Measurements from ENCODE around the gene CSAG3. TPM values are rescaled to one million over a fixed set of nuclear protein-coding genes. Genes with fewer than 3 reads are reported as not detected.

Gene CSAG3
- total and polyA plus RNA-seq, 2 experiments from 2014 or later: 3.2 TPM; not detected in 1

DNA sequence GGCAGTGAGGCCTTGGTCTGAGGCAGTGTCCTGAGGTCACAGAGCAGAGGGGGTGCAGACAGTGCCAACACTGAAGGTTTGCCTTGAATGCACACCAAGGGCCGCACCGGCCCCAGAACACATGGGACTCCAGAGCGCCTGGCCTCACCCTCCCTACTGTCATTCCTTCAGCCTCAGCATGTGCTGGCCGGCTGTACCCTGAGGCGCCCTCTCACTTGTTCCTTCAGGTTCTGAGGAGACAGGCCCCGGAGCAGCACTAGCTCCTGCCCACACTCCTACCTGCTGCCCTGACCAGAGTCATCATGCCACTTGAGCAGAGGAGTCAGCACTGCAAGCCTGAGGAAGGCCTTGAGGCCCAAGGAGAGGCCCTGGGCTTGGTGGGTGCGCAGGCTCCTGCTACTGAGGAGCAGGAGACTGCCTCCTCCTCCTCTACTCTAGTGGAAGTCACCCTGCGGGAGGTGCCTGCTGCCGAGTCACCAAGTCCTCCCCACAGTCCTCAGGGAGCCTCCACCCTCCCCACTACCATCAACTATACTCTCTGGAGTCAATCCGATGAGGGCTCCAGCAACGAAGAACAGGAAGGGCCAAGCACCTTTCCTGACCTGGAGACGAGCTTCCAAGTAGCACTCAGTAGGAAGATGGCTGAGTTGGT is 23.0 kb upstream of the CSAG3 start:
- Mint-ChIP-seq H3K36me3 (ENCODE audit: low read depth) (no peaks in the 10 kb centered on the region), H3K27me3 (ENCODE audit: insufficient read depth, low read depth, poor library complexity) (no peaks in the 10 kb centered on the region)

More for the DNA sequence above, 23.0 kb upstream of the CSAG3 start:
- no peaks in the 10 kb centered on the region for H3K4me1 ChIP-seq (ENCODE audit: insufficient read depth)
- H3K9me2 ChIP-seq (ENCODE audit: insufficient read depth): no peaks in the 10 kb centered on the region
- DNase-seq (ENCODE audit: low spot score) (no peak), ATAC-seq (no peak)
- H3K36me3 ChIP-seq (ENCODE audit: insufficient read depth): no peaks in the 10 kb centered on the region
- H3F3A ChIP-seq (replicated peaks; ENCODE audit: low read depth): no peaks in the 10 kb centered on the region
- TF ChIP-seq CREB1 (CRISPR knock-in tag; IDR thresholded peaks at IDR 0.05; ENCODE audit: low read depth) (no peak), NANOG (IDR thresholded peaks at IDR 0.05; ENCODE audit: borderline replicate concordance) (no peak), ZNF331 (CRISPR knock-in tag; IDR thresholded peaks at IDR 0.05; ENCODE audit: low read depth) (no peak), POLR2AphosphoS5 (IDR thresholded peaks at IDR 0.05; ENCODE audit: low read depth) (no peak), EZH2 (IDR thresholded peaks at IDR 0.05; ENCODE audit: low read depth, unreplicated experiment) (no peak), ZNF114 (CRISPR knock-in tag; IDR thresholded peaks at IDR 0.05) (no peak), JUNB (IDR thresholded peaks at IDR 0.05; ENCODE audit: unreplicated experiment) (no peak), STAT1 (IDR thresholded peaks at IDR 0.05; ENCODE audit: unreplicated experiment) (no peak)
- TF ChIP-seq, protein P1, sequence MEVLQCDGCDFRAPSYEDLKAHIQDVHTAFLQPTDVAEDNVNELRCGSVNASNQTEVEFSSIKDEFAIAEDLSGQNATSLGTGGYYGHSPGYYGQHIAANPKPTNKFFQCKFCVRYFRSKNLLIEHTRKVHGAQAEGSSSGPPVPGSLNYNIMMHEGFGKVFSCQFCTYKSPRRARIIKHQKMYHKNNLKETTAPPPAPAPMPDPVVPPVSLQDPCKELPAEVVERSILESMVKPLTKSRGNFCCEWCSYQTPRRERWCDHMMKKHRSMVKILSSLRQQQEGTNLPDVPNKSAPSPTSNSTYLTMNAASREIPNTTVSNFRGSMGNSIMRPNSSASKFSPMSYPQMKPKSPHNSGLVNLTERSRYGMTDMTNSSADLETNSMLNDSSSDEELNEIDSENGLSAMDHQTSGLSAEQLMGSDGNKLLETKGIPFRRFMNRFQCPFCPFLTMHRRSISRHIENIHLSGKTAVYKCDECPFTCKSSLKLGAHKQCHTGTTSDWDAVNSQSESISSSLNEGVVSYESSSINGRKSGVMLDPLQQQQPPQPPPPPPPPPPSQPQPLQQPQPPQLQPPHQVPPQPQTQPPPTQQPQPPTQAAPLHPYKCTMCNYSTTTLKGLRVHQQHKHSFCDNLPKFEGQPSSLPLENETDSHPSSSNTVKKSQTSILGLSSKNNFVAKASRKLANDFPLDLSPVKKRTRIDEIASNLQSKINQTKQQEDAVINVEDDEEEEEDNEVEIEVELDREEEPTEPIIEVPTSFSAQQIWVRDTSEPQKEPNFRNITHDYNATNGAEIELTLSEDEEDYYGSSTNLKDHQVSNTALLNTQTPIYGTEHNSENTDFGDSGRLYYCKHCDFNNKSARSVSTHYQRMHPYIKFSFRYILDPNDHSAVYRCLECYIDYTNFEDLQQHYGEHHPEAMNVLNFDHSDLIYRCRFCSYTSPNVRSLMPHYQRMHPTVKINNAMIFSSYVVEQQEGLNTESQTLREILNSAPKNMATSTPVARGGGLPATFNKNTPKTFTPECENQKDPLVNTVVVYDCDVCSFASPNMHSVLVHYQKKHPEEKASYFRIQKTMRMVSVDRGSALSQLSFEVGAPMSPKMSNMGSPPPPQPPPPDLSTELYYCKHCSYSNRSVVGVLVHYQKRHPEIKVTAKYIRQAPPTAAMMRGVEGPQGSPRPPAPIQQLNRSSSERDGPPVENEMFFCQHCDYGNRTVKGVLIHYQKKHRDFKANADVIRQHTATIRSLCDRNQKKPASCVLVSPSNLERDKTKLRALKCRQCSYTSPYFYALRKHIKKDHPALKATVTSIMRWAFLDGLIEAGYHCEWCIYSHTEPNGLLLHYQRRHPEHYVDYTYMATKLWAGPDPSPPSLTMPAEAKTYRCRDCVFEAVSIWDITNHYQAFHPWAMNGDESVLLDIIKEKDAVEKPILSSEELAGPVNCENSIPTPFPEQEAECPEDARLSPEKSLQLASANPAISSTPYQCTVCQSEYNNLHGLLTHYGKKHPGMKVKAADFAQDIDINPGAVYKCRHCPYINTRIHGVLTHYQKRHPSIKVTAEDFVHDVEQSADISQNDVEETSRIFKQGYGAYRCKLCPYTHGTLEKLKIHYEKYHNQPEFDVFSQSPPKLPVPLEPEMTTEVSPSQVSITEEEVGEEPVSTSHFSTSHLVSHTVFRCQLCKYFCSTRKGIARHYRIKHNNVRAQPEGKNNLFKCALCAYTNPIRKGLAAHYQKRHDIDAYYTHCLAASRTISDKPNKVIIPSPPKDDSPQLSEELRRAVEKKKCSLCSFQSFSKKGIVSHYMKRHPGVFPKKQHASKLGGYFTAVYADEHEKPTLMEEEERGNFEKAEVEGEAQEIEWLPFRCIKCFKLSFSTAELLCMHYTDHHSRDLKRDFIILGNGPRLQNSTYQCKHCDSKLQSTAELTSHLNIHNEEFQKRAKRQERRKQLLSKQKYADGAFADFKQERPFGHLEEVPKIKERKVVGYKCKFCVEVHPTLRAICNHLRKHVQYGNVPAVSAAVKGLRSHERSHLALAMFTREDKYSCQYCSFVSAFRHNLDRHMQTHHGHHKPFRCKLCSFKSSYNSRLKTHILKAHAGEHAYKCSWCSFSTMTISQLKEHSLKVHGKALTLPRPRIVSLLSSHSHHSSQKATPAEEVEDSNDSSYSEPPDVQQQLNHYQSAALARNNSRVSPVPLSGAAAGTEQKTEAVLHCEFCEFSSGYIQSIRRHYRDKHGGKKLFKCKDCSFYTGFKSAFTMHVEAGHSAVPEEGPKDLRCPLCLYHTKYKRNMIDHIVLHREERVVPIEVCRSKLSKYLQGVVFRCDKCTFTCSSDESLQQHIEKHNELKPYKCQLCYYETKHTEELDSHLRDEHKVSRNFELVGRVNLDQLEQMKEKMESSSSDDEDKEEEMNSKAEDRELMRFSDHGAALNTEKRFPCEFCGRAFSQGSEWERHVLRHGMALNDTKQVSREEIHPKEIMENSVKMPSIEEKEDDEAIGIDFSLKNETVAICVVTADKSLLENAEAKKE (CRISPR knock-in tag; IDR thresholded peaks at IDR 0.05): no peak
- TF ChIP-seq, protein P2, sequence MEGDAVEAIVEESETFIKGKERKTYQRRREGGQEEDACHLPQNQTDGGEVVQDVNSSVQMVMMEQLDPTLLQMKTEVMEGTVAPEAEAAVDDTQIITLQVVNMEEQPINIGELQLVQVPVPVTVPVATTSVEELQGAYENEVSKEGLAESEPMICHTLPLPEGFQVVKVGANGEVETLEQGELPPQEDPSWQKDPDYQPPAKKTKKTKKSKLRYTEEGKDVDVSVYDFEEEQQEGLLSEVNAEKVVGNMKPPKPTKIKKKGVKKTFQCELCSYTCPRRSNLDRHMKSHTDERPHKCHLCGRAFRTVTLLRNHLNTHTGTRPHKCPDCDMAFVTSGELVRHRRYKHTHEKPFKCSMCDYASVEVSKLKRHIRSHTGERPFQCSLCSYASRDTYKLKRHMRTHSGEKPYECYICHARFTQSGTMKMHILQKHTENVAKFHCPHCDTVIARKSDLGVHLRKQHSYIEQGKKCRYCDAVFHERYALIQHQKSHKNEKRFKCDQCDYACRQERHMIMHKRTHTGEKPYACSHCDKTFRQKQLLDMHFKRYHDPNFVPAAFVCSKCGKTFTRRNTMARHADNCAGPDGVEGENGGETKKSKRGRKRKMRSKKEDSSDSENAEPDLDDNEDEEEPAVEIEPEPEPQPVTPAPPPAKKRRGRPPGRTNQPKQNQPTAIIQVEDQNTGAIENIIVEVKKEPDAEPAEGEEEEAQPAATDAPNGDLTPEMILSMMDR (conservative IDR thresholded peaks at IDR 0.05; ENCODE audit: low read depth in 2 of 2): no peak
- TF ChIP-seq, protein P3, sequence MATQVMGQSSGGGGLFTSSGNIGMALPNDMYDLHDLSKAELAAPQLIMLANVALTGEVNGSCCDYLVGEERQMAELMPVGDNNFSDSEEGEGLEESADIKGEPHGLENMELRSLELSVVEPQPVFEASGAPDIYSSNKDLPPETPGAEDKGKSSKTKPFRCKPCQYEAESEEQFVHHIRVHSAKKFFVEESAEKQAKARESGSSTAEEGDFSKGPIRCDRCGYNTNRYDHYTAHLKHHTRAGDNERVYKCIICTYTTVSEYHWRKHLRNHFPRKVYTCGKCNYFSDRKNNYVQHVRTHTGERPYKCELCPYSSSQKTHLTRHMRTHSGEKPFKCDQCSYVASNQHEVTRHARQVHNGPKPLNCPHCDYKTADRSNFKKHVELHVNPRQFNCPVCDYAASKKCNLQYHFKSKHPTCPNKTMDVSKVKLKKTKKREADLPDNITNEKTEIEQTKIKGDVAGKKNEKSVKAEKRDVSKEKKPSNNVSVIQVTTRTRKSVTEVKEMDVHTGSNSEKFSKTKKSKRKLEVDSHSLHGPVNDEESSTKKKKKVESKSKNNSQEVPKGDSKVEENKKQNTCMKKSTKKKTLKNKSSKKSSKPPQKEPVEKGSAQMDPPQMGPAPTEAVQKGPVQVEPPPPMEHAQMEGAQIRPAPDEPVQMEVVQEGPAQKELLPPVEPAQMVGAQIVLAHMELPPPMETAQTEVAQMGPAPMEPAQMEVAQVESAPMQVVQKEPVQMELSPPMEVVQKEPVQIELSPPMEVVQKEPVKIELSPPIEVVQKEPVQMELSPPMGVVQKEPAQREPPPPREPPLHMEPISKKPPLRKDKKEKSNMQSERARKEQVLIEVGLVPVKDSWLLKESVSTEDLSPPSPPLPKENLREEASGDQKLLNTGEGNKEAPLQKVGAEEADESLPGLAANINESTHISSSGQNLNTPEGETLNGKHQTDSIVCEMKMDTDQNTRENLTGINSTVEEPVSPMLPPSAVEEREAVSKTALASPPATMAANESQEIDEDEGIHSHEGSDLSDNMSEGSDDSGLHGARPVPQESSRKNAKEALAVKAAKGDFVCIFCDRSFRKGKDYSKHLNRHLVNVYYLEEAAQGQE (IDR thresholded peaks at IDR 0.05; ENCODE audit: unreplicated experiment): no peak
- no peaks in the 10 kb centered on the region; the same call in 2 of the 3 replicates for H3K4me1 Mint-ChIP-seq
- H3K27ac Mint-ChIP-seq: no peak overlapping the region
- H3K27me3 ChIP-seq (ENCODE audit: insufficient read depth): no peaks in the 10 kb centered on the region
- H3K4me2 ChIP-seq: no peak overlapping the region
- H3K27ac ChIP-seq (ENCODE audit: low read depth): no peak overlapping the region
- H3K79me2 ChIP-seq (replicated peaks; ENCODE audit: insufficient read depth): no peaks in the 10 kb centered on the region
- no peaks in the 10 kb centered on the region for H4K20me1 ChIP-seq (replicated peaks; ENCODE audit: insufficient read depth)
- H3K4me3 ChIP-seq: no peak overlapping the region
- no peak overlapping the region for H2AFZ ChIP-seq
- H3K9me3 Mint-ChIP-seq: no peaks in the 10 kb centered on the region
- no peak overlapping the region for H3K4me3 Mint-ChIP-seq

All from GM23338 (cell line).